Panc1 (cell line): Measurements from ENCODE around the gene ASMTL.
"Not testable (repeated sequence)": the region's sequence is repeated elsewhere in the genome, so short reads cannot be mapped to it uniquely, and the experiment has no call there.

Experiments used
- CTCF ChIP-seq: fragments of 450-650 bp; IDR thresholded peaks from 2 replicates; pipeline ENCODE4 v1.5.1; 2017; ENCODE audit warnings: mild to moderate bottlenecking
- POLR2AphosphoS5 ChIP-seq: IDR thresholded peaks from 2 replicates; pipeline ENCODE4 v1.6.1; 2012; ENCODE audit warnings: mild to moderate bottlenecking, low read depth, low read length, moderate library complexity
- SIN3A ChIP-seq: IDR thresholded peaks from 2 replicates; pipeline ENCODE4 v1.6.1; 2012; ENCODE audit warnings: low read depth, mild to moderate bottlenecking, low read length, moderate library complexity, borderline replicate concordance; ENCODE audit not compliant: insufficient read depth
- TCF7L2 ChIP-seq: IDR thresholded peaks from 2 replicates; pipeline ENCODE4 v1.6.1; 2011; ENCODE audit warnings: mild to moderate bottlenecking, low read depth, low read length, inconsistent platforms

GRCh38 chrX:1405769-1406168 lies 46.9 kb downstream of the ASMTL start:
- TF ChIP-seq CTCF, TCF7L2, POLR2AphosphoS5, SIN3A: not testable (repeated sequence)
